Stimulated activated CD4-positive, alpha-beta T cell treated with anti-CD3 and anti-CD28 coated beads, Interleukin-12 subunit alpha, Interleukin-12 subunit beta, amount 100 ng/mL, for 24 hours (primary cell): ENCODE results near the gene LRRC39.

Source experiments
- DNase-seq, 2 experiments: peaks; one replicate each; pipeline ENCODE4 v3.0.0-alpha.2; 2020; ENCODE audit warnings: low read depth in 2 of 2

The LRRC39 gene

GRCh38 chr1:100147875-100148274, 30.2 kb downstream of the LRRC39 start:
- DNase-seq = no peak

DNA sequence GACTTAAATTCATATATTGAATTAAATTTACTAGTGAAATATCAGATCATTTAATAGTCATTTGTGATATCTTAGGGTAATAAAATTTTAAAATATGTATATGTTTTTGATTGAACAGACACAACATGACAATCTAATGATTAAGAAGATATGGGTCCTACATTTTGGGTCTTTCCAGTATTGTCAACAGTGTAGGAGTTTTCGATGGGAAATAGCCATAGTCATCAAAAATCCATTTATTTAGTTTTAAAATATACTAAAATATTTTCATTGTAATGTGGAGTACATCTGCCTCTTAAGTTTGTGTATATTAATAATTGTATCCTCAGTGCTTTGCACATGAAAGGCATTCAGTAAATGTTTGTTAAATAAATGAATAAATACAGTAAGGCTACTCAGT, 31.1 kb downstream of the LRRC39 start:
- DNase-seq = no peak

DNA sequence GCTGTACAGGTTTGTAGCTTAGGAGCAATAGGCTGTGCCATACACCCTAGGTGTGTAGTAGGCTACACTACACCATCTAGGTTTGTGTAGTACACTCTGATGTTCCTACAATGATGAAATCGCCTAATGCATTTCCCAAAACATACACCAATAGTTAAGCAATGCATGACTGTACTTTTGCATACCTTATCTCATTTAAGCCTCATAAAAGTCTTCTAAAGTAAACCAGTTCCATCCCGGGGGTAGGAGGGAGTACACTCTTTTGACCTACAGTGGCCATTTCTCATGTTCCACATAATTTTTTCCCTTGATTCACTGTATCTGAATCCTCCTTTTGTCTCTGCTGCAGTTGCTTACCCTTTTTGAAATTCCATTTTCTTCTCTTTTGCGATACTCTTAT, 32.9 kb downstream of the LRRC39 start:
- no peak for DNase-seq

- DNase-seq = no peak
Observed at GRCh38 chr1:100142343-100142742, 35.7 kb downstream of the LRRC39 start.

- DNase-seq = no peak
Observed at GRCh38 chr1:100141192-100141591, 36.9 kb downstream of the LRRC39 start.

DNA sequence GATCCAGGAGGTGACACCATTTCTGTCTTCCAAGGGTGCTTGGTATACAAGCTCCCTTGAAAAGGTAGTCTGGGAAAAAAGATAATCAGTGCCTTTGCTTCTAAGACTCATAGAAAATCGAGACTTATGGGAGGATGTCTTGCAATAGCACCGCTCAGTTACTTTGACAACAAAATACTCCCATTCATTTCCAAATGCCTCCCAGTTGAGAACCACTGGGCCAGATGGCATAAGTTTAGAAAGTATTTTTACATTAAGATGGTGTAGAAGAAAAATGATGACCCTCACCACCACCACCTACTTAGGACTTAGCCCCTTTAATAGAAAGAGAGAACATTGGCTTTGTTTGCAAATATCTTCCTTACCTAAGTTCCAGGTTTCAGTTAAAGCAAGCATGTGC, 40.5 kb downstream of the LRRC39 start:
- no peak for DNase-seq

GRCh38 chr1:100134872-100135271, 43.2 kb downstream of the LRRC39 start:
- no peak for DNase-seq

GRCh38 chr1:100132566-100133477, 45.2 kb downstream of the LRRC39 start, which contains the start of the genes SASS6 and TRMT13:
Gene SASS6 (minus strand): TSS chr1:100132930. CDS start chr1:100132814, 116 bp downstream.
Gene TRMT13 (plus strand): TSS chr1:100133163. CDS start chr1:100133169, 6 bp downstream.
- peak; percentile 89 to 91 for DNase-seq

DNA sequence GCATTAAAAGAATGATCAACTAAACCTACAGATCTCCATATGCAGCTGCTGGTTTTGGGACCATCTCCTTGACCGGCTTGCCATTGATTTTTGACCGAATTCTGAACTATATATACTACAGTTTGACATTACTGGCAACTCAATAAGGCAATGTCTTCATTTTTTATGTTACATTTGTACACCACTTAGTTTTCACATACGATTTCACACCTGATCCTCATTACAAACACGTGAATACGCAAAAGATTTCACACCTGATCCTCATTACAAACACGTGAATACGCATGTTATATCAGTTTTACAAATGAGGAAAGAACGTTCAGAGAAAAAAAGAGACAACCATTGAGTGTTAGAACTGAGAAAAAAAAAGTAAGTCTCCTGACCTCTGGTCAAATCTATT, 46.4 kb downstream of the LRRC39 start:
- no peak for DNase-seq

GRCh38 chr1:100130552-100131077, 47.4 kb downstream of the LRRC39 start:
- DNase-seq = no peak

DNA sequence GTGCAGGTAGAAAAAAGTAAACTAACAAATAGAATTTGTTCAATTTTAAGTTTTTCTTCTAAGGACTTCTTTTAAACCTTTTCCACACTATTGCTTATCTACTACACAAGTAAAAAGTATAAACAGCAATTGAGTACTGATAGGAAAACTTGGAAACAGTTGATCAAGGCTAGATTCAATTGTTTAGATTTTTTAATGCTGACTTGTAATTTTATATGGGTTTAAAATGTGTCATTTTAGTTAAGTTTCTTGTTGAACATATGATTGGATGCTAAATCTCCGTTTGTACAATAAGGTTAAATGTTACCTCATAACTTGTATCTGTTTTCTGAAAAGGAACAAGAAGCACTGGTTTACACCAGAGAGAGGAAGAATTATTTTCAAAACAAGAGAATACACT, 50.8 kb downstream of the LRRC39 start:
- DNase-seq = no peak

DNA sequence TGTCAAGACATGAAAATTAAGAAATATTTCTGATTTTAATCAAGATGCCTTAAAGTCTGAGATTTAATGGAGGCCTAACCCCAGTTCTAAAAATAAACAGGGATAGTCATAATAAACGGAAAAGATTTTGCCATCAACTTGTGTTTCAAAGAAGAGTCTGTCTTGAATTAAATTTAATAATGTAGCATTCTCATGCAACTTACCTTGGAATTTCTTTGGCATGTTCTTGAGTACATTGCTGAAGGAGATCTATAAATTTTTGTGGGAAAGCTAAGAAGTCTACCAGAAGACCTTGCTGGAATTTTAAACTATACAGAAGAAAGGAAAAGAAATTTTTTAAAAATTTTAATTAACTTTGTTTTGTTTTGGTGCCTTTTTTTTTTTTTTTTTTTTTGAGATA, 55.9 kb downstream of the LRRC39 start:
- no peak for DNase-seq

GRCh38 chr1:100115524-100115923, 62.5 kb downstream of the LRRC39 start:
- DNase-seq = no peak

DNA sequence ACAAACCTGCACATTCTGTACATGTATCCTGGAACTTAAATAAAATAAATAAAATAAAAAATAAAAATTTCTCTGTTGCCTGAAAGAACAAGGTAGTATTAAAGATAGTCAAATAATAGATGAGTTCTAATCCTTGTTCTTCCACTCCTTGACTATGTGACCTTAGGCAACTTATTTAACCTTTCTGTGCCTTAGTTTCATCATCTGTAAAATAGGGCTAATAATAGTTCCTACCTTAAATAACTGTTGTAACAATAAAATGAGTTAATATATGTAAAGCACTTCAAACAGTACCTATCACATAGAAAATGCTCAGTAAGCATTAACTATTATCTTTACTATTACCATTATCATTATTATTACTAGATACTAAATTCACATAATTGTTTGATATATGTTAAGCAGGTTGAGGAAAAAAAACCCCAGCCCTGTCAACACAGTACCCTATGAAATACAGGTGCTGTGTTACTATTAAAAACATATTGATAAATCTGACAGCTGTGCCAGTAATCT, 68.4 kb downstream of the LRRC39 start:
- DNase-seq = no peak

- no peak for DNase-seq
Observed at GRCh38 chr1:100107696-100108095, 70.4 kb downstream of the LRRC39 start.

- DNase-seq = no peak
Observed at GRCh38 chr1:100101564-100101963, 76.5 kb downstream of the LRRC39 start.

DNA sequence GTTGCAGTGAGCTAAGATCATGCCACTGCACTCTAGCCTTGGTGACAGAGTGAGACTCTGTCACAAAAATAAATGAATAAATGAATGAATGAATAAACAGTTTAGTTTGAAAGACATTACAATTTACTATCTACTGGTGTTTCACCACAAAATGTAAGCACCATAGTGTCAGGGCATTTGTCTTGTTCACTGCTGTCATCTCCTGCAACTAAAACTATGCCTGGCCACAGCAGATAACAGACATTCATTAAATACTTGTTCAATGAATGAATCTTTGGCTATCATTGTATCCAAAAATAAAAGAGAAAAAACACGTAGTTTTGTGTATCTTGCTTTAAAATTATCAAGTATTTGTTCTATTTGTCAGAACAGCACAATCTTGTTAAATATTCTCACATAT, 77.9 kb downstream of the LRRC39 start:
- DNase-seq = no peak
